Dermis blood vessel endothelial cell (primary cell): ENCODE measurements around the gene PLXNA1. TPM values are rescaled to one million over a fixed set of nuclear protein-coding genes. Genes with fewer than 3 reads are reported as not detected.
A peak's percentile ranks its signal among the peaks of the same experiment; 100 is the strongest.

Experiments
- DNase-seq: peaks from one replicate; pipeline ENCODE4 v3.0.0; 2010
- total RNA-seq: library from RNA; depleted of rRNA; stranded (reverse); fragments of >200 nt; gene quantifications from 2 replicates; pipeline ENCODE4 v1.2.3, GENCODE V29; 2014

The PLXNA1 gene
- total RNA-seq, 1 donor from 2014 or later = 21.4 TPM

DNA sequence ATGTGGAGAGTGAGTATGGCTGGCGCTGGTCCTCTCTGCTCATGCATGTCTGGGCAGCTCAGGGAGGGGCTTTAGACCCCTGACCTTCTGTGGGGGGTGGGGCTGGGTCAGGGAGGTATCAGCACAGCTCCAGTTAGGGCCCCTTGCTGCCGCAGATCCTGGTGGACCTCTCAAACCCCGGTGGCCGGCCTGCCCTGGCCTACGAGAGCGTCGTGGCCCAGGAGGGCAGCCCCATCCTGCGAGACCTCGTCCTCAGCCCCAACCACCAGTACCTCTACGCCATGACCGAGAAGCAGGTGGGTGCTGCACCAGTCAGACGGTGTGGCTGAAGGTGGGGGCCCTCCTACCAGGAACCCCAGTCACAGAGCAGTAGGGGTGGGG, 20.2 kb downstream of the PLXNA1 start:
- no peak for DNase-seq

DNA sequence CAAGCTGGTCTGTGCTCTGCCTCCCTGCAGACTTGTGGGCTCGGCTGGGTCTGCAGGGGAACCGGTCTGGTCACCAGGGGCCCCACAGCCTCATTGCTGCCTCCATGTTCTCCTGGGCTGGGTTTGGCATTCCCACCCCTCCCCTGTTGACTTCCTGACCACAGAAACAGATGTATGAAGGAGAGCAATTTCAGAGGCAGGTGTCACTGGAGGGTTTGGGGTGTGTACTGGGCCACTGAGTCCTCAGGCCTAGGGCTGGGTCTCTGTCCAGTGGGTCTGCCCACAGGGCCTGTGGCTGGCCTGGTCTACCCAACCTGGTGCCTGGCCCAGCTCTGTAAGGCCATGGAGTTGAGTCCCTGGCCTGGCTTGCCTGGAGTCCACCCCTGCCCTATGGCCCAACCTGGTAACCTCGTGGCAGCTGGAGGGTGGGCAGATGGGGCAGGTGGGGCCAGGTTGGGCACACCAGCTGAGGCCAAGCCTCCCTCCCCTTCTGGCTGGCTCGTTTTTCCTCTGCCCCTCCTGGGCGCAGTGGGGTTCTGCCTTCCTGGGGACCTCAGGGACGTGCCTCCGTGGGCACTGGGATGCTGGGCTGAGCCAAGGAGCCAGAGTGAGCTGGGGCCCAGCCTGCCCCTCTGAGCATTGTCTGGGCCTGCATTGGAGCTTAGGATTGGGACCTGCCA, 20.8 kb downstream of the PLXNA1 start:
- DNase-seq = no peak

GRCh38 chr3:127004641-127005397, 21.9 kb downstream of the PLXNA1 start:
- no peak for DNase-seq

GRCh38 chr3:127005864-127006500, 23.1 kb downstream of the PLXNA1 start:
- DNase-seq = no peak

- no peak for DNase-seq
These were observed 24.0 kb downstream of the PLXNA1 start for GRCh38 chr3:127006781-127007436.

DNA sequence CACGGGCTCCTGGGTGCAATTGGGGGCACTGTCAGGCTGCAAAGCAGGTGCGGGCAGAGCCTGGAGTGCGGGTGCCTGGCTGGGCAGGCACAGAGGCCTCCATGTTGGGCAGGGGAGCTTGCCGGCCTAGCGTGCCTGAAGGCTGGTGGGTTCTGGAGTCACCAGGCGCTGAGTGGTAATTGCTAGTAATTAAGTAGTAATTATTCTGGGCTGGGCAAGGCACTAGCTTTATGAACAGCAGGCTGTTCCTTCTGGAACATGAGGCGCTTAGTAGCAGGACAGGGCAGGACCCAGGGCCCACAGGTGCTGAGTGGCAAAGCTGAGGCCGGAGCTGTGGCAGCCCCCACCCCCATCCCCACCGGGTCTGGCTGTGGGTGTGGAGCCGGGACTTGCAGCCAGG, 25.3 kb downstream of the PLXNA1 start:
- DNase-seq = no peak

DNA sequence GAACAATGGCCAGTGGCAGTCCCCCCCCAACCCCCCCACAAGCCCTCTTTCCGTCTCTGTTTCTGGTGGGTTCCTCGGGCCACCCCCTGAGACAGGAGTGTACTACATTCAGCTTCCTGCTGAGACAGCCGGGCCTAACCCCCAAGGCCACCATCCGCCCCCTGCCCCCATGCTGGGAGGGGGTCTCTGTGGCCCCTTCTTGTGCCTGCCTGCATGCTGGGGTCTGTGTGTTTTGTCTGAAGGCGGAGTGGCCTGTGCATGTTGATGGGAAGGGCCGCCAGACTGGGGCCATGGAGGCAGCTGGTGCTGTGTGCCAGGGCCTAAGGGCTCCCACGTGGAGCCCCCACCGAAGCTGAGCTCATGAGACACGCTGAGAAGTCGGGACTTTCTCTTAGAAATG, 26.6 kb downstream of the PLXNA1 start:
- DNase-seq = no peak

GRCh38 chr3:127011270-127011992, 28.5 kb downstream of the PLXNA1 start:
- no peak for DNase-seq

DNA sequence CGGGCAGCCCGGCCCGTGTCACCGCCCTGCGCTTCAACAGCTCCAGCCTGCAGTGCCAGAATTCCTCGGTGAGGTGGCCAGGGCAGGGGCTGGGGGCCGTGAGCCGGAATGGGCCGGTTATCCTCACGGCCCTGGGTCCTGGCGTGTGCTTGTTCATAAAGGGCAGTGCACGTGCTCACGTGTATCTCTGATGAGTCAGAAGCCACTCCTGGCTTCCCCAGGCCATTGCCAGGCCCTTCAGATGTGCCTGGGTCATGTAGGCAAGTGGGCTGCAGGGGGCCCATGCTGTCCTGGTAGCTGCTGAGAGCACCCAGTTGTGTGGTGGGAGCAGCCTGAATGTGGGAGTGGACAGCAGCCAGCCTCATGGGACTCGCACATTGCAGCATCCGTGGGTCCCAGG, 29.2 kb downstream of the PLXNA1 start:
- DNase-seq = no peak

DNA sequence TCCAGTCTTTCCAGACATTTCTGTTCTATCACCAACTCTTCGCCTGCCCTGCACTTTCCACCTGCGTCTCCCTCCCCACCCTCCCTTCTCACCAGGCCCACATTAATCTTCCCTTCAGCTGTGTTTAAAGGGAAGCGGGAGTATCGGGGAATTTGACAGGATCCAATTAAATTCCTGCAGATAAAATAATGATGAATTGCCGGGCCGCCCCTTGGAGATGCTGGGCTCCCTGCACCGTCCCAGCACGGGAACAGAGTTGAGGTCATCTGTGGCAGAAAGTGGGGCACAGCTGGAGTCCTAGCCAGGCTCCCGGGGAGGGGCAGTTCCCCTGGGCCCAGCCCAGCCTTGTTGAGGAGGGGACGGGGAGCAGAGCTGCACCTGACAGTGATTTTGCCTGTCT, 30.3 kb downstream of the PLXNA1 start:
- DNase-seq = no peak

DNA sequence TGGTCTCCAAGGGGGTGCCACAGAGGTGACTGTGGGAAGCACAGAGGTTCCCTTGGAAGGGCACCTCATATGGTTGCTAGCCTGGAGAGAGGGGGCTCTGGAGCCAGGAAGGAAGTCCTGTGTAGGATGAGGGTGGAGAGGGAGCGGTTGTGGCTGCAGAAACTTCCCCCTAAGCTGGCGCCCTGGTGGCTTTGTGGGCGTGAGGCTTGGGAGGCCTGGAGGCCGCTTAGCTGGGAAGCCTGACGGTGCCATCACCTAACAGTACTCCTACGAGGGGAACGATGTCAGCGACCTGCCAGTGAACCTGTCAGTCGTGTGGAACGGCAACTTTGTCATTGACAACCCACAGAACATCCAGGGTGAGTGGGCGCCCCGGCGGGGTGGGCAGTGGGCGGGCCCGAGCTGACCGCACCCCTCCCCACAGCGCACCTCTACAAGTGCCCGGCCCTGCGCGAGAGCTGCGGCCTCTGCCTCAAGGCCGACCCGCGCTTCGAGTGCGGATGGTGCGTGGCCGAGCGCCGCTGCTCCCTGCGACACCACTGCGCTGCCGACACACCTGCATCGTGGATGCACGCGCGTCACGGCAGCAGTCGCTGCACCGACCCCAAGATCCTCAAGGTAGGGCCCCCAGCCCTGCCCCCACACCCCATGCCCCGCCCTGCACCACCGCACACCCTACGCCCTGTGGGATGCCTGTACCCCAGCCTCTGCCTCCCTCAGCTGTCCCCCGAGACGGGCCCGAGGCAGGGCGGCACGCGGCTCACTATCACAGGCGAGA, 31.0 kb downstream of the PLXNA1 start:
- DNase-seq = no peak

GRCh38 chr3:127014536-127015281, 31.8 kb downstream of the PLXNA1 start:
- no peak for DNase-seq

GRCh38 chr3:127015282-127016042, 32.5 kb downstream of the PLXNA1 start:
- no peak for DNase-seq

- DNase-seq = no peak
These were observed 33.1 kb downstream of the PLXNA1 start for GRCh38 chr3:127016043-127016343.

DNA sequence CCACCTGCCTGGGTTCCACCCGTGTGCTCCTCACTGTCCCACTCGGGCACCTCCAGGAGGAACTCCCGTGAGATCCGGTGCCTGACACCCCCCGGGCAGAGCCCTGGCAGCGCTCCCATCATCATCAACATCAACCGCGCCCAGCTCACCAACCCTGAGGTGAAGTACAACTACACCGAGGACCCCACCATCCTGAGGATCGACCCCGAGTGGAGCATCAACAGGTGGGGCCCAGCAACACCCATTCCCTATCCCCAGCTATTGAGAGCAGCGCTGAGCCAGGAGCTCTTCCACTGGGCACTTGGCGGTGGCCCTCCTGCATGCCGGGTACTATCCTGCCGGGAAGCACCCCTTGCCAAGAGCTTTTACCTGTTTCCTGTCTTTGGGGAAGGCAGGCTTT, 33.5 kb downstream of the PLXNA1 start:
- no peak for DNase-seq

DNA sequence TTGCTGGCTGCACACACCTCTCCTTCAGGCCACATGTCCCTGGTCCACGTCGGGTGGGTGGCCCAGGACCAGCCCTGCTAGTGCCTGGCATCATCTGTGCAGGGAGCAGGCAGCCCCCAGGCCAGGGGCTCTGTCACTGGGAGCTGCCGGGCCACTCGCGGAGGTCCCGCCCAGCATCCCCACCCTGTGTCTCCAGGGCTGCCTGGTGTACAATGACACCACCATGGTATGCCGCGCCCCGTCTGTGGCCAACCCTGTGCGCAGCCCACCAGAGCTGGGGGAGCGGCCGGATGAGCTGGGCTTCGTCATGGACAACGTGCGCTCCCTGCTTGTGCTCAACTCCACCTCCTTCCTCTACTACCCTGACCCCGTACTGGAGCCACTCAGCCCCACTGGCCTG, 34.3 kb downstream of the PLXNA1 start:
- DNase-seq = no peak

GRCh38 chr3:127017781-127018180, 34.9 kb downstream of the PLXNA1 start:
- DNase-seq = no peak

- no peak for DNase-seq
These were observed 35.5 kb downstream of the PLXNA1 start for GRCh38 chr3:127018306-127018828.

DNA sequence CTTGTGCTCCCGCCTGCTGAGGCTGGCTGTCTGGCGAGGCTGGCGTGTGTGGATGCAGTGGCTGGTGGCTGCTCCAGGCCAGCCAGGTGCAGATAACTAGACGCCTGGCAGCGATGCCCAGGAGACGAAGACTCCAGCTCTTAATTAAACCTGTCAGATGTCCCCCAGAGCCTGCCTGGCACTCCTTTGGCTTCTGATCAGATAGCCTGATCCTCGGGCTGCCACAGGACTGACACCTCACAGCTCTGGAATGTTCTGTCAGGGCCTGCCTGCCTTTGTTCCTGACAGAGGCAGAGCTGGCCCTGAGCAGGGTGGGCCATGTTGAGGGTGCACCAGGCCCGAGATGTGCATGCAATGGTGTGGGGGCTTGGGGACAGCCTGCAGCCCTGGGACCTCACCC, 36.5 kb downstream of the PLXNA1 start:
- DNase-seq = peak; percentile 9

DNA sequence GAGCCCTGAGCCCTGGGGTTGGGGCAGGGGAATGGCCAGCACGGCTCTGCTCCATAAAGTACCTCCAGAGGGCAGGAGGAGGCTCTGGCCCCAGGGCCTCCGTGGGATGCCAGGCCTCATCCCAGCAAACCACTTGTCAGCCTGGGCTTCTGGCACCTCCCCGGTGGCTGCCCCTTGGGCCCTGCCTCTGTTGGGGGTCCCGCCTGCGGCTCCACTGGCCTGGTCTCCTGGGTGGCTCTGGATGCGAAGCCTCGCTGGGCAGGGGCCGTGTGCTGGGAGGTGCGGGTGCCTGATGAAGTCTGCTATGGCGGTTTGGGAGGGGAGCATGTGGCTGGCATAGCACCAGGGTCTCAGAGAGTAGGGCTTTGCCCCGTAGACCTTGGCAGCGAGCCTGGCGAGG, 37.6 kb downstream of the PLXNA1 start:
- no peak for DNase-seq
